GM18526 (cell line): ENCODE results near the gene SDCCAG8.

ENCODE experiments used
- POLR2A ChIP-seq: IDR thresholded peaks from 3 replicates; pipeline ENCODE4 v1.6.1; 2011; ENCODE audit not compliant: insufficient read length; ENCODE audit errors: extremely low read depth

SDCCAG8 gene

GRCh38 chr1:243494741-243495431 is 239.0 kb downstream of the SDCCAG8 start:
- no peak for TF ChIP-seq POLR2A

GRCh38 chr1:243495442-243496186 is 239.8 kb downstream of the SDCCAG8 start:
- TF ChIP-seq POLR2A, result no peak

- no peak for TF ChIP-seq POLR2A
Observed at GRCh38 chr1:243496187-243496646, 240.4 kb downstream of the SDCCAG8 start.

GRCh38 chr1:243496806-243497205 is 241.0 kb downstream of the SDCCAG8 start:
- no peak for TF ChIP-seq POLR2A

GRCh38 chr1:243497939-243498681 is 242.3 kb downstream of the SDCCAG8 start:
- TF ChIP-seq POLR2A, result no peak

GRCh38 chr1:243499248-243499647 is 243.4 kb downstream of the SDCCAG8 start:
- no peak for TF ChIP-seq POLR2A

GRCh38 chr1:243499711-243500110 is 243.9 kb downstream of the SDCCAG8 start:
- TF ChIP-seq POLR2A, result no peak

- no peak for TF ChIP-seq POLR2A
Observed at GRCh38 chr1:243500512-243500911, 244.7 kb downstream of the SDCCAG8 start.

- TF ChIP-seq POLR2A, result no peak
Observed at GRCh38 chr1:243501002-243501401, 245.2 kb downstream of the SDCCAG8 start.

GRCh38 chr1:243503155-243503554 is 247.3 kb downstream of the SDCCAG8 start:
- no peak for TF ChIP-seq POLR2A

- TF ChIP-seq POLR2A, result no peak
Observed at GRCh38 chr1:243505986-243506689, 250.3 kb downstream of the SDCCAG8 start.

GRCh38 chr1:243507001-243507671 is 251.3 kb downstream of the SDCCAG8 start:
- no peak for TF ChIP-seq POLR2A

- no peak for TF ChIP-seq POLR2A
Observed at GRCh38 chr1:243507672-243508302, 251.9 kb downstream of the SDCCAG8 start.

- TF ChIP-seq POLR2A, result no peak
Observed at GRCh38 chr1:243508303-243508713, 252.5 kb downstream of the SDCCAG8 start.
